HepG2 (cell line): ENCODE data around the gene EFNA2. TPM values are rescaled to one million over a fixed set of nuclear protein-coding genes. Genes with fewer than 3 reads are reported as not detected.
A peak's percentile ranks its signal among the peaks of the same experiment; 100 is the strongest.

Experiments
- ARNTL ChIP-seq: sonication (generic); formaldehyde crosslinking; IDR thresholded peaks from 2 replicates; pipeline ENCODE4 v1.4.0; 2020; ENCODE audit warnings: mild to moderate bottlenecking, missing genetic modification reagents
- BCL6 ChIP-seq: IDR thresholded peaks from 2 replicates; pipeline ENCODE4 v1.6.1; 2016; ENCODE audit warnings: missing genetic modification reagents, missing compliant biosample characterization
- FOXJ3 ChIP-seq: sonication (generic); formaldehyde crosslinking; IDR thresholded peaks from 2 replicates; pipeline ENCODE4 v1.4.0; 2020; ENCODE audit warnings: missing genetic modification reagents, mild to moderate bottlenecking, borderline replicate concordance
- FUBP1 ChIP-seq: sonication (generic); formaldehyde crosslinking; IDR thresholded peaks from 2 replicates; pipeline ENCODE4 v1.5.1; 2020; ENCODE audit warnings: missing genetic modification reagents, mild to moderate bottlenecking, borderline replicate concordance
- HMGXB4 ChIP-seq, 2 experiments: sonication (generic) in 1 of 2; formaldehyde crosslinking in 1 of 2; IDR thresholded peaks; 2 replicates each; pipeline versions ENCODE4 v1.4.0 to v1.6.1; 2018 to 2020; ENCODE audit warnings: missing genetic modification reagents in 2 of 2, borderline replicate concordance in 1 of 2, low read depth in 1 of 2, mild to moderate bottlenecking in 1 of 2, missing biosample characterization in 1 of 2
- MATR3 ChIP-seq: sonication (generic); formaldehyde crosslinking; IDR thresholded peaks from 2 replicates; pipeline ENCODE4 v1.4.0; 2020; ENCODE audit warnings: missing genetic modification reagents
- MIER2 ChIP-seq: IDR thresholded peaks from 2 replicates; pipeline ENCODE4 v1.6.1; 2016; ENCODE audit warnings: missing biosample characterization, missing genetic modification reagents
- NFE2 ChIP-seq: sonication (generic); formaldehyde crosslinking; IDR thresholded peaks from 2 replicates; pipeline ENCODE4 v1.4.0; 2020; ENCODE audit warnings: missing genetic modification reagents
- PBX3 ChIP-seq: sonication (generic); formaldehyde crosslinking; IDR thresholded peaks from 2 replicates; pipeline ENCODE4 v1.8.1; 2023; ENCODE audit warnings: missing genetic modification reagents, inconsistent platforms, borderline replicate concordance
- SKI ChIP-seq: fragments of 450-650 bp; IDR thresholded peaks from one replicate; pipeline ENCODE4 v1.6.1; 2018; ENCODE audit warnings: mild to moderate bottlenecking; ENCODE audit not compliant: partially characterized antibody
- TBX3 ChIP-seq: fragments of 450-650 bp; IDR thresholded peaks from 2 replicates; pipeline ENCODE4 v1.6.1; 2017; ENCODE audit warnings: antibody characterized with exemption, mild to moderate bottlenecking, inconsistent platforms, borderline replicate concordance
- TCF7L2 ChIP-seq: IDR thresholded peaks from 2 replicates; pipeline ENCODE4 v1.6.1; 2011; ENCODE audit warnings: mild to moderate bottlenecking, low read depth, low read length, moderate library complexity
- ZBTB44 ChIP-seq: sonication (generic); formaldehyde crosslinking; IDR thresholded peaks from 2 replicates; pipeline ENCODE4 v1.4.0; 2020; ENCODE audit warnings: missing genetic modification reagents
- ZBTB7B ChIP-seq: sonication (generic); formaldehyde crosslinking; IDR thresholded peaks from 2 replicates; pipeline ENCODE4 v1.4.0; 2020; ENCODE audit warnings: missing genetic modification reagents
- ZIK1 ChIP-seq: sonication (generic); formaldehyde crosslinking; IDR thresholded peaks from 2 replicates; pipeline ENCODE4 v1.5.0; 2020; ENCODE audit warnings: mild to moderate bottlenecking, low read depth, missing genetic modification reagents, borderline replicate concordance
- ZMYM2 ChIP-seq: sonication (generic); formaldehyde crosslinking; IDR thresholded peaks from 2 replicates; pipeline ENCODE4 v1.8.0; 2022; ENCODE audit warnings: mild to moderate bottlenecking, missing genetic modification reagents
- ZMYM4 ChIP-seq: sonication (generic); formaldehyde crosslinking; IDR thresholded peaks from 2 replicates; pipeline ENCODE4 v1.8.1; 2023; ENCODE audit warnings: mild to moderate bottlenecking, missing genetic modification reagents
- ZNF253 ChIP-seq: sonication (generic); formaldehyde crosslinking; IDR thresholded peaks from 2 replicates; pipeline ENCODE4 v1.8.0; 2022; ENCODE audit warnings: mild to moderate bottlenecking, missing genetic modification reagents, borderline replicate concordance
- ZNF260 ChIP-seq: sonication (generic); formaldehyde crosslinking; IDR thresholded peaks from 2 replicates; pipeline ENCODE4 v1.4.0; 2020; ENCODE audit warnings: missing genetic modification reagents, low read depth, mild to moderate bottlenecking, borderline replicate concordance
- ZNF430 ChIP-seq: sonication (generic); formaldehyde crosslinking; IDR thresholded peaks from 2 replicates; pipeline ENCODE4 v1.9.0; 2021; ENCODE audit warnings: mild to moderate bottlenecking, missing genetic modification reagents
- ZNF484 ChIP-seq: sonication (generic); formaldehyde crosslinking; IDR thresholded peaks from 2 replicates; pipeline ENCODE4 v1.5.1; 2020; ENCODE audit warnings: mild to moderate bottlenecking, low read depth, missing genetic modification reagents, borderline replicate concordance
- ZNF83 ChIP-seq: sonication (generic); formaldehyde crosslinking; IDR thresholded peaks from 2 replicates; pipeline ENCODE4 v1.4.0; 2020; ENCODE audit warnings: missing genetic modification reagents, mild to moderate bottlenecking, borderline replicate concordance
- polyA plus RNA-seq, 8 experiments: library from polyadenylated mRNA; depleted of rRNA in 3 of 8; stranded (reverse) in 7 of 8; unstranded in 1 of 8; fragments of >200 nt; fragmentation: Illumina TruSeq in 4 of 8; extraction: Trizol in 4 of 8; gene quantifications; 2 replicates each; pipeline versions ENCODE4 v1.2.1 to v1.2.3, GENCODE V29; 2011 to 2016; ENCODE audit warnings: low read depth in 4 of 8, missing spikeins in 1 of 8, mixed read lengths in 1 of 8; ENCODE audit not compliant: insufficient read depth in 1 of 8
- total RNA-seq, 5 experiments: library from RNA; depleted of rRNA; stranded (reverse); fragments of >200 nt; fragmentation: Illumina TruSeq; extraction: Trizol; gene quantifications; 2 replicates each; pipeline ENCODE4 v1.2.3, GENCODE V29; 2016; ENCODE audit warnings: low read depth in 1 of 5

Gene EFNA2
- total and polyA plus RNA-seq, 2 of the 13 experiments (the other 11 are each of a cell fraction or from before 2014, with no cell fraction given): 6.0 to 9.9 TPM

GRCh38 chr19:1275260-1275975 lies 10.3 kb upstream of the EFNA2 start, which contains the start of gene FAM174C (continued):
- TF ChIP-seq HMGXB4 (CRISPR knock-in tag; IDR thresholded peaks at IDR 0.05; ENCODE audit: borderline replicate concordance in 1 of 2, low read depth in 1 of 2): peak in 1 of 2 experiments; percentile 18; a peak in 1 of 4 replicates
- no peak for TF ChIP-seq ZNF83 (CRISPR knock-in tag)
- no peak for TF ChIP-seq TCF7L2
- TF ChIP-seq ZNF430 (CRISPR knock-in tag): no peak
- TF ChIP-seq ZNF484 (CRISPR knock-in tag): no peak
- TF ChIP-seq ZNF260 (CRISPR knock-in tag): no peak
- no peak for TF ChIP-seq FOXJ3
- peak; percentile 14 for TF ChIP-seq SKI
- no peak for TF ChIP-seq NFE2 (CRISPR knock-in tag)
- peak; percentile 80; the same call in 1 of the 2 replicates for TF ChIP-seq FUBP1
- peak; percentile 91 for TF ChIP-seq ZIK1 (CRISPR knock-in tag)
- TF ChIP-seq MATR3 (CRISPR knock-in tag): no peak
- no peak for TF ChIP-seq PBX3 (CRISPR knock-in tag)
- no peak for TF ChIP-seq ZBTB44 (CRISPR knock-in tag)
- TF ChIP-seq ARNTL (CRISPR knock-in tag): peak; percentile 83
- no peak for TF ChIP-seq ZBTB7B (CRISPR knock-in tag)
- TF ChIP-seq BCL6 (CRISPR knock-in tag): no peak
- no peak for TF ChIP-seq ZMYM4 (CRISPR knock-in tag)
- TF ChIP-seq ZNF253 (CRISPR knock-in tag): no peak; the same call in 1 of the 2 replicates
- TF ChIP-seq MIER2 (CRISPR knock-in tag): no peak
- no peak for TF ChIP-seq TBX3
- TF ChIP-seq ZMYM2 (CRISPR knock-in tag): no peak
